Fibroblast of lung (primary cell): ENCODE results near the gene TRIAP1. TPM values are rescaled to one million over a fixed set of nuclear protein-coding genes. Genes with fewer than 3 reads are reported as not detected.

ENCODE experiments used
- DNase-seq, 2 donors: peaks; one replicate each; pipeline versions ENCODE4 v3.0.0 to v3.0.0-alpha.2; 2010; ENCODE audit warnings: low read depth in 2 of 2
- H2AFZ ChIP-seq: 2 replicates; pipeline ENCODE4 v1.5.1; 2012; ENCODE audit warnings: low read length, control low read depth, inconsistent platforms
- H3K27ac ChIP-seq: 2 replicates; pipeline ENCODE4 v1.5.1; 2011; ENCODE audit warnings: low read length, control low read depth; ENCODE audit not compliant: insufficient read depth
- H3K27me3 ChIP-seq: 2 replicates; pipeline ENCODE4 v1.5.1; 2011; ENCODE audit warnings: mild to moderate bottlenecking, low read length; ENCODE audit not compliant: control insufficient read depth, insufficient read depth
- H3K36me3 ChIP-seq: 2 replicates; pipeline ENCODE4 v1.5.1; 2011; ENCODE audit warnings: low read length; ENCODE audit not compliant: control insufficient read depth, insufficient read depth
- H3K4me1 ChIP-seq: 2 replicates; pipeline ENCODE4 v1.5.1; 2011; ENCODE audit warnings: low read length; ENCODE audit not compliant: control insufficient read depth, insufficient read depth; ENCODE audit errors: extremely low read depth
- H3K4me2 ChIP-seq: 2 replicates; pipeline ENCODE4 v1.5.1; 2011; ENCODE audit warnings: low read length, control low read depth; ENCODE audit not compliant: insufficient read depth; ENCODE audit errors: extremely low read depth
- H3K4me3 ChIP-seq, 4 experiments: fragments of 200-600 bp in 1 of 4; sonication (generic) in 1 of 4; replicated peaks in 1 of 4; 2 replicates each; pipeline ENCODE4 v1.5.1; 2011 to 2016; ENCODE audit warnings: low read length in 4 of 4, low read depth in 3 of 4, mild to moderate bottlenecking in 3 of 4, control low read depth in 2 of 4, inconsistent platforms in 1 of 4, mixed read lengths in 1 of 4; ENCODE audit not compliant: insufficient read depth in 1 of 4; ENCODE audit errors: control extremely low read depth in 1 of 4
- H3K79me2 ChIP-seq: 2 replicates; pipeline ENCODE4 v1.5.1; 2012; ENCODE audit warnings: mild to moderate bottlenecking, low read length, inconsistent platforms; ENCODE audit not compliant: control insufficient read depth, insufficient read depth
- H3K9ac ChIP-seq: 2 replicates; pipeline ENCODE4 v1.5.1; 2011; ENCODE audit warnings: mild to moderate bottlenecking, low read length, control low read depth; ENCODE audit not compliant: insufficient read depth
- H3K9me3 ChIP-seq: 2 replicates; pipeline ENCODE4 v1.5.1; 2012; ENCODE audit warnings: low read depth, low read length; ENCODE audit not compliant: control insufficient read depth, insufficient read depth
- H4K20me1 ChIP-seq: 2 replicates; pipeline ENCODE4 v1.5.1; 2011; ENCODE audit warnings: low read length; ENCODE audit not compliant: control insufficient read depth, insufficient read depth; ENCODE audit errors: extremely low read depth
- CTCF ChIP-seq, 2 donors: IDR thresholded peaks in 1 of 2; conservative IDR thresholded peaks in 1 of 2; 1 replicate in 1 of 2; 2 replicates in 1 of 2; pipeline ENCODE4 v1.5.1; 2011 to 2012; ENCODE audit warnings: low read length in 2 of 2, control low read depth in 1 of 2, inconsistent platforms in 1 of 2, low read depth in 1 of 2, mild to moderate bottlenecking in 1 of 2
- EZH2 ChIP-seq: IDR thresholded peaks from 2 replicates; pipeline ENCODE4 v1.5.1; 2012; ENCODE audit warnings: low read length, control low read depth, mild to moderate bottlenecking; ENCODE audit errors: missing control alignments
- polyA plus RNA-seq, 2 donors: library from polyadenylated mRNA; depleted of rRNA in 1 of 2; stranded (reverse) in 1 of 2; unstranded in 1 of 2; fragments of >200 nt; gene quantifications; 2 replicates each; pipeline ENCODE4 v1.2.1, GENCODE V29; 2011 to 2012; ENCODE audit warnings: missing spikeins in 1 of 2
- total RNA-seq: library from RNA; depleted of rRNA; stranded (reverse); fragments of >200 nt; gene quantifications from 2 replicates; pipeline ENCODE4 v1.2.1, GENCODE V29; 2014

Gene TRIAP1
- total and polyA plus RNA-seq, 2 donors (not counting 1 experiment from before 2014, with no cell fraction given), result 29.6 to 52.7 TPM

DNA sequence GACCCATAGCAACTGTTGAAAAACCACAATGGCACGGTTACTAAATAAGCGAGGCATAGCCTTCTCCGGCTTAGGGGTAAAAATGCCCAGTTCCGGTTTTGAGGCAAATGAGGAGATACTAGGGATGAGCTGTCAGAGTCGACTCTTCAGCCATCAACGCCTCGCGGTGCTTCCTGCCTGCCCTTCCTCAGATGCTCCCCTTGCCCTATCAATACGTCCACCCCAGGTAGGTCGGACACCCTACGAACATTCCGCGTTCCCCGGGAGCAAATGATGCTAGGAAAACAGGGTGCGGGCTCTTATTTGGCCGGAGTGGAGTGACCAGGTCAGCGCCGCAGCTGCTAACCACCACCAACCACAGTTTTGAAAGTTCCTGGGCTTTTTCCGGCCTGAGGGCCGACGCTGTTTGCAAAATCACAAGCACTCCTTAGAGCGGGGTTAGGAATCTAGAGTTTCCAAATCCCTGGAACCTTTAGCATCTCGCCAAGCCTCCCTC is 22.2 kb upstream of the TRIAP1 start:
- Histone ChIP-seq H3K79me2 (peaks cover 60% of the 10 kb centered on the region), H3K27me3 (no peaks in the 10 kb centered on the region), H3K4me3 (peak overlapping the region; percentile 84 to 92 (median 88)), H3K9ac (peak overlapping the region; percentile 92), H3K9me3 (no peaks in the 10 kb centered on the region), H3K36me3 (peaks cover 10% of the 10 kb centered on the region), H2AFZ (peak overlapping the region; percentile 33), H4K20me1 (peaks cover 5% of the 10 kb centered on the region), H3K27ac (peak overlapping the region; percentile 76), H3K4me2 (peak overlapping the region; percentile 96), H3K4me1 (peaks cover 5% of the 10 kb centered on the region)
- TF ChIP-seq CTCF (conservative IDR thresholded peaks at IDR 0.05 in 1 of 2, IDR thresholded peaks at IDR 0.05 in 1 of 2; ENCODE audit: low read depth in 1 of 2, low read length in 2 of 2), result no peak
- TF ChIP-seq EZH2, result no peak
- DNase-seq, result peak; percentile 63 to 71

DNA sequence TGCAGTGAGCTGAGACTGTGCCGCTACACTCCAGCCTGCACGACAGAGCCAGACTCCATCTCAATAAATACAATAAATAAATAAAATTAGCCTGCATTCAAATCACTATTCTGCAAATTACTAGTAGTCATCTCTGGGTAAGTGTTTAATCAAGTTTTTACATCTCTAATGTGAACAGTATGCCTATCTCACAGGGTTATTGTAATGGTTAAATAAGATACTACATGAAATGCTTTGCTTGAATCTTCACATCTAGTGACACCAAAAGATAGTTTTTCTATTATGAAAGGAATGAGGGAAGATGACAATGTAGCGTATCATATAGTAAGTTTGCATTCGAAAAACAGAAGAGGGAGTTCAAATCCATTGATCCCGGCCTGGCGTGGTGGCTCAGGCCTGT is 21.3 kb upstream of the TRIAP1 start:
- TF ChIP-seq EZH2 (no peak), CTCF (conservative IDR thresholded peaks at IDR 0.05 in 1 of 2, IDR thresholded peaks at IDR 0.05 in 1 of 2; ENCODE audit: low read depth in 1 of 2, low read length in 2 of 2) (no peak)
- no peak overlapping the region for H3K4me2 ChIP-seq
- no peaks in the 10 kb centered on the region for H3K9me3 ChIP-seq
- no peak overlapping the region for H3K27ac ChIP-seq
- H2AFZ ChIP-seq, result no peak overlapping the region
- peaks cover 5% of the 10 kb centered on the region for H3K4me1 ChIP-seq
- H3K36me3 ChIP-seq, result peaks cover 15% of the 10 kb centered on the region
- no peaks in the 10 kb centered on the region for H3K27me3 ChIP-seq
- no peak for DNase-seq
- H3K79me2 ChIP-seq, result peaks cover 61% of the 10 kb centered on the region
- peak overlapping the region in 1 of 4 experiments; percentile 84 for H3K4me3 ChIP-seq
- peaks cover 5% of the 10 kb centered on the region for H4K20me1 ChIP-seq
- H3K9ac ChIP-seq, result no peak overlapping the region

- H3K9ac ChIP-seq, result no peak overlapping the region
Measured at GRCh38 chr12:120466560-120467315, 20.6 kb upstream of the TRIAP1 start.

More at GRCh38 chr12:120466560-120467315, 20.6 kb upstream of the TRIAP1 start:
- H3K9me3 ChIP-seq, result no peaks in the 10 kb centered on the region
- H3K36me3 ChIP-seq, result peaks cover 18% of the 10 kb centered on the region
- H3K79me2 ChIP-seq, result peaks cover 61% of the 10 kb centered on the region
- H4K20me1 ChIP-seq, result peaks cover 5% of the 10 kb centered on the region
- H3K27me3 ChIP-seq, result no peaks in the 10 kb centered on the region
- peak; percentile 23 to 52 for DNase-seq
- no peak overlapping the region for H3K27ac ChIP-seq
- no peak overlapping the region for H3K4me3 ChIP-seq
- no peak overlapping the region for H3K4me2 ChIP-seq
- H2AFZ ChIP-seq, result no peak overlapping the region
- TF ChIP-seq CTCF (conservative IDR thresholded peaks at IDR 0.05 in 1 of 2, IDR thresholded peaks at IDR 0.05 in 1 of 2; ENCODE audit: low read depth in 1 of 2, low read length in 2 of 2), result peak; percentile 52 to 69
- TF ChIP-seq EZH2, result no peak
- peaks cover 5% of the 10 kb centered on the region for H3K4me1 ChIP-seq
